Islet precursor cell (in vitro differentiated cells): ENCODE measurements around the gene GPM6B.

Experiments used
- DNase-seq: peaks from one replicate; pipeline ENCODE4 v3.0.0-alpha.2; 2018

GPM6B gene, protein sequence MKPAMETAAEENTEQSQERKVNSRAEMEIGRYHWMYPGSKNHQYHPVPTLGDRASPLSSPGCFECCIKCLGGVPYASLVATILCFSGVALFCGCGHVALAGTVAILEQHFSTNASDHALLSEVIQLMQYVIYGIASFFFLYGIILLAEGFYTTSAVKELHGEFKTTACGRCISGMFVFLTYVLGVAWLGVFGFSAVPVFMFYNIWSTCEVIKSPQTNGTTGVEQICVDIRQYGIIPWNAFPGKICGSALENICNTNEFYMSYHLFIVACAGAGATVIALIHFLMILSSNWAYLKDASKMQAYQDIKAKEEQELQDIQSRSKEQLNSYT

DNA sequence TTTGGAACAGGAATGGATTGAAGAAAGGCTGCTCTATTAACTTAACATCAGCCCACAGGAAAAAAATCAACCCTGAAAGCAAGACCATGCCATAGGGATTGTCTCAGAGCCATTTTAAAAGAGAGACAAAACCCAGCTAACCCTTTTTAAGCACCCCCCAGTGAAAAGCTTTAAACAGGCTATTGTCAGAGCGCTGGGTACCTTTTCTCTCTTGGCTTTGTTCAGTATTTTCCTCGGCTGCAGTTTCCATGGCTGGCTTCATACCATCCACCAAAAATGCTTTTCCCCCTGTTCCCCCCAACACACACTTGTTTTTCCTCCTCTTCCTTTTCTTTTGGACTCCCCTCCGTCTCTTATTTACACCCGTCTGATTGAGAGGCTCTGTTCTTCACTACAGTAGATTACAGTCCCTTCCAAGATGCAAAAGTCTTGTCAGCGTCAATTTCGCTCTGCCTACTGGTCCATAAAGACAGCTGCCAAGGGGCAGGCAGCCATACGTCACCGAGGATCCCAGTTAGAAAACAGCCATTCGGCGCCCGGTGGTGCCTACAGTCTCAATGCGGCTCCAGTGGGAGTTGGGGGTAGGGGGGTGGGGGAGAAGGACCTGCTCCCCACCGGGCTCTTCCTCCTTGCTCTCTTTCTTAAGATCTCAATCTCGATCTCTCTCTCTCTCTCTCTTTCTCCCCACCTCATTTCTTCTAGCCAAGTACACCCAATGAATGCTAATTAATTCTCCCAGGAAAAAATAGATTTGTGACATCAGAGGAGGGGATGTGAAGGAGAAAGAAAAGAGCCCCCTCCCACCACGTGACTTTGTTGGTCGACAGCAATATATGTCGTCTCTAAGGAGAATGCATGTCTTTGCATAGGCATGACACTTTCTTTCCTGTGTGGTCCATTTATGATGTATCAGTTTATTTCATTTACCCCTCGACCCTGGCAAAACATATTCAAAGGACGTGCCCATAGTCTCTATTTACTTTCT lies at the start of gene GPM6B:
Gene GPM6B (minus strand): TSS at position 451 of the 985 bp plus-strand sequence. CDS start 189 bp downstream, at position 262.
- no peak for DNase-seq

DNA sequence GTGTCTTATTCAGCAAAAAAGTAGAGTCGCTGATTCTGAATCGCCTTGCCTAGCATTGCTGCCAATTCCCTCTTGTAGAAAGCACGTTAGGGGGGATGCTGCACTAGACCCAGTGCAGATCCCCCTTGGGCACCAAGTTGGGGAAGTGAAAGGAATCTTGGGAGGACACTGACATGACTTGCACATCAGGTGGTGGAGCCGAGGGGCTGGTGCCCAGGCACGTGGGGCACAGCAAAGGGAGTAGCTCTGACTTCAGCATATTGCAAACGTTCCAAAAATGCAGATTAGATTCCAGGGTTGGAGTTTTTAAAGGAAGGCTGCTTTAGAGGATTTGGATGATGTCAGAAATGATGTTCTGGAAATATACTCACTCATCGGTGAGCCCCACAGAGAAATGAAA lies 47.4 kb upstream of the GPM6B start:
- no peak for DNase-seq

DNA sequence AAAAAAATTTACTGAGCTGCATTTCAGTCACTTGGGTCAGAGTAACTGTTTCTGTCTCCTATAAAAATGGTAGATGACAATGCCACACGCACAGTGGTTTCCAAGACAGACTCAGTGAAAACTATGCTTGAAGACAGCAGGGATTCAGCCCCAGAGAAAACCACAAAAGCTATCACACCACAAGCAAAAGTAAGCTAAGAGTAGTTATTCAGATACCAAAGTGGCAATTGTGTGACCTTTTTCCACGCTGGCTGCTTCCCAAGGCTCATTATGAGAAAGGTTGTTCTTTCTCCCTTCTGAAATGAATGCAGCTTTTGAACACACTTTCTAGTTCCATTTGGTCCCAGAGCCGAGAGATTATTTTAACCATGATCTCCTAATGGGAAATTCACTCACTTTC lies 46.4 kb upstream of the GPM6B start:
- DNase-seq: no peak

DNA sequence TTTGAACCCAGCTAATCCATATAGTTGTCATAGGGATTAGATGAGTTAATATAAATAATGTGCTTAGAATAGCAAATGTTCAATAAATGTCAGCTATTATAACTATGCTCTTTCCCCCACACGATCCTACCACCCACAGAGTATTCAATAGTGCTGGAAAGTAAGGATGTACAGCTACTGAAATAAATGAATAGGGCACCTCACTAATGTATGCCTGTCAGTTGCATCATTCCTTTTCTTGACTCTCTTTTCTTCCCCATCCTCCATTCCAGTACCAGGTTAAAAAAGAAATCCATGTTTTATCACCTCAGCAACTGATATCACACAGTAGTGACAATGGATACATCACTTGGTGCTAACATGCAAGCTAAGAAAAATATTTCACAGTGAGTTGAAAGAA lies 42.8 kb upstream of the GPM6B start:
- DNase-seq: no peak

DNA sequence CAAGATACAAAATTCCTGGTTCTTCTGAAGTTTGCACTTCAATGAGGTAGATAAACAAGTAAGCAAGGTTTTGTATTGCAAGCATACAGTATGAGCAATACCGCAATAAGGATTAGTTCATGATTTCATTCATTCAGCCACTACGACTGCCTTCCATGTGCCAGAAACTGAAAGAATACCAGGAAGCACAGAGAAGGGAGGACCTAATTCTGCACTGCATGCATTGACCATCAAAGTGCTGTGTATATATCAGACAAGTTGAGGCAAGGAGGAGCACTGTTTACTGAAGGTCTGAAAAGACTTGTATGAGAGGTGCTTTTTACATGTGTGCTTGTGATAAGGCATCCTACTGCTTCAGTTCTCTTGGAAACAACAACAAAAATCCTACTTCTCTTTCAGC lies 40.9 kb upstream of the GPM6B start:
- DNase-seq: no peak

DNA sequence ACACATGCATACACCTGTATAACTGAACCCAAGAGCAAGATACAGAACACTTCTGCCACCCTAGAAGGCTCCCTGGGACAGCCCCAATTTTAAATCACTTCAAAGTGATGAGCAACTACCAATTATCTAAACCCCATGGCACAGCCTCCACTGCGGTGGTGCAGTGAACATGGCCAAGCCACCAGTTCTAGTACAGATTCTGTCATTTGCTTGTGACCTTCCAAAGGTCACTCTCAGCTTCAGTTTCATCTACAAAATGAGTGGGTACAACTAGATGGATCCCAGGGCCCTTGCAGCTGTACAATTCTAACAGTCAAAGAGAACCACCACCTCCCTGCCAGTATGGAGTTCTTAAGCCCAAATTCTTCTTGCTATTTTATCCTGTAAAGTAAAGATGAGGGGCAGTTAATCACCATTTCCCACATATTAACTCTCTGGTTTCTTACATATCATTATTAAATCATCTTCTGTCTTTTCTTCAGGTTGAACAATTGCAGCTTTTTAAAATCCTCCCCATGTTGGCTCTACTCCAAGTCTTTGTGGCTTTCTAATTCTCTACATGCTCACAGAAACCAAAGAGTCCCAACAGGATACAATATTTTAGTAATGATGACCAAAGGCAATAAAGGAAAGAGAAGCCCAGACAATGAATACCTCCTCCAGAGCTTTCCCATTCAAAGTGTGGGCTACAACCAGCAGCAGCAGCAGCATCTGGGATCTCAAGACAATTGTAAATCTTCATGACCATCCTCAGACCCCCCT lies 39.0 kb upstream of the GPM6B start:
- DNase-seq: no peak

DNA sequence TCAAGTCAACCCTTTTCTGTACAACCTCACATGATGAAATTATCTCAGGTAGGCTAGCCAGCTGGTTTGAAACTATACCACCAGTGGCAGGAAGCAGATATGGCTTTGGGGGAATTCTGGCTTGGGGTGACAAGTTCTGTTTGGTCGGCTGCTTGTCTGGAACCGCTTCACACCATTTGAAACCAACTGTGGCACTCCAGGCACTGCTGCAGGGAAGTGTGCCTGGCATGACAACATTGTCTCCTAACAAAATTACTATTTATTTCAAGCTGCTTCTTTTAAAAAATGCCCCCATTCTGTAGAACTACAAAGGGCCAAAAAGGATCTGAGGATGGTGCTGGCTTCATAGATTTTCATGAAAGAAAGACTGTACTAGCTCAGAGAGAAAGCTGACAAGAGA lies 37.1 kb upstream of the GPM6B start:
- no peak for DNase-seq

DNA sequence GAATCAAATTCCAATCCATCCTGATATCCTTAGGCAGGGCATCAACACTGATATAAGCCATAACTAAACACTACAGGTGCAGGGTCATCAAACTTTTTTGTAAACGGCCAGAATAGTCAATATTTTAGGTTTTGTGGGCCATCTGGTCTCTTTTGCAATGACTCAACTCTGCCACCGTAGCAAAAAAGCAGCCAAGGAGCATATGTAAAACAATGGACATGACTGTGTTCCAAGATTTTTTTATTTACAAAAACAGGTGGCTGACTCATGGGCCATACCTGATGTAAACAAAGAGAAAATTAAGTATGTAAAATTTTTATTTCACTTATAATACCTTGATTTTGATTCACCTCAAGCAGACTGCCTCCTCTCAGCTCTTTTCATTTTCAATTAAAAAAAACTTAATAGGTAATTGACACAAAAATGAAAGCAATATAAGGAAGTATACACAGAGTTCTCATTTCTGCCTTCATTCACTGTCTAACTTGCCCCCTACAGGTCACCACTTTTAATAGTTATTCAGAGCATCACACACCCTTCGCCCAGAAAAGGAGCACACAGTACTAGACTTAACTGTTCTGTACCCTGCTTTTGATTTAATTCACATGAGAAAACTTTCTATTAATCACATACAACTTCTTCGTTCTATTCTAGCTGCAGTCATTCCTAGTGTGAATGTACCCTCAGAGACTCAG lies 35.3 kb upstream of the GPM6B start:
- DNase-seq: no peak

DNA sequence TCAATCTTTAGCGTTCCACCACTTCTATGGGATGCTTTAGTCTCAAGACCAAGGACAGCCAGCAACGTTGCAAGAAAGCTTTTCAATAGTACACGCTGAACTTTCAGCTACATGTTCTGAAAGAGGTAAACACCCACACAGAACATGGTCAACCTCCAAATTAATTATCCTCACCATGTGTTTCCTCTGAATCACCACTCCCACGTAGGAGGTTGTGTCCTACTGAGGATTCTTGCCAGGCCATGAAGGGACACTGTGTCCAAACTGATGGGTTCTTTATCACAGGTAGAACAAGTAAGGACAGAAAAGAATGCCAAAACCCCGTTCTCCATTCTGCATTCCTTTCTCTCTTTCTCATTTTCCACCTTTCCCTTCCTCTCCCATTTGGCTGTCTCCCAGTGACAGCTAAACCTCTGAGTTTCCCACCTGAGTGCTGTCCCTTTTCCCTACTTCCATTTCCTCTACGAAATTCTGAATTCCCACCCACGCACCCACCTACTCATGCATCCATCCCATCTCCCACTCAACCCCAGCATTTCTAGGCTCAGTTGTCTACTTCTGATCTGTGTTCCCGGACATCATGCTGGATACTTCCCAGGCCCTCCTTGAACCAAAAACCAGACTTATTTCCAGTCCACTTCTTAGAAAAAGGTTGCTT lies 29.0 kb upstream of the GPM6B start:
- DNase-seq: no peak

DNA sequence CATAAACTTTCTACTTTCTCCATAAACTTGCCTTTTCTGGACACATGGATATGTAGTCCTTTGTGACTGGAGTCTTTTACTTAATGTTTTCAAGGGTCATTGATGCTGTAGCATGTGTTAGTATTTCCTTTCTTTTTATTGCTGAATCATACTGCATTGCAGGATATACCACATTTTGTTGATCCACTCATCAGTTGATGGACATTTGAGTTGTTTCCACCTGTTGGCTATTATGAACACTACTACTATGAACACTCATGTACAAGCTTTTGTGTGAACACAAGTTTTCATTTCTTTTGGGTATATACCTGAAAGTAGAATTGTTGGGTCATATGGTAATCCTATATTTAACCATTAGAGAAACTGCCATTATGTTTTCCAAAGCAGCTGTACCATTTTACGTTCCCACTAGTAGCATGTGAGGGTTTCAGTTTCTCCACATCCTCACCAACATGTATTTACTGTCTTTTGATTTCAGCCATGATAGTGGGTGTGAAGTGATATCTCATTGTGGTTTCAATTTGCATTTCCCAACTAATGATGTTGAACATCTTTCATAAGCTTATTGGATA lies 26.3 kb upstream of the GPM6B start:
- no peak for DNase-seq

DNA sequence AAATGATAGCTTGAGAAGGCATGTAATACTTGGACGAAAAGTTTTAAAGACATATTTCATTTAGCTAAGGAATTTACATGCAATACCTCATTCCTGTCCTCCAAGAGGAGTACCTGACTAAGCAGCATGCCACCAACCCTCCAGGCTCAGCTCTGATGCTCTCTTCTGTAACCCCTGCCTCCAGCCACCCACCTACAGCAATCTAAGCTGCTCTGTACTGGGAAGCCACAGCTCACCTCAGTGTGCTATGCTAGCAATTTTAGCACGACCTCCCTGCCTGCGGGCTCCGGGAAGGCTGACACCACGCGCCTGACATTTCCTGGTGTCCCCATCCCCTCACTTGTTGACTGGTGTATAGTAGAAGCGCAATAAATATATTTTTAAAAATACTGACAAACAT lies 23.2 kb upstream of the GPM6B start:
- peak; percentile 60 for DNase-seq

DNA sequence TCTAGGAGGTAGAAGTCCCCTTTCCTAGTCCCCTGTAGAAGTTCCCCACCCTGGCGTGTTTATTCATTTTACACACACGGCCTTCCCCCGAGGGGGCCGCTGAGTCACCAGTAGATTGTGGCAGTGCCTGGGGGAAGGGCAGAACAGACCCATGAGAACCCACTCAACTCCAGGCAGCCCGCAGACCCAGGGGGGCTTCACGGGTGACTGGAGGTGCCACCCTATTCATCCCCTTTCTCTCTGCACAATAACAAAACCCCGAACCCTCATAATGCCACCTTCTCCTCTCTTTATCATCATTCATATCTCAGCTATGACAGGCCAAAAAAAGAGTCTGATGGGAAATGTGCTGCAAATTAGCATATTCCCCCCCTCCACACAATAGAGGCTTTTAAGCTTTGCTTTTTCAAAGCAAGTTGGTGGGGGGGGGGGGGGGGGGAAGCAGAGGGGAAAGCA lies 20.4 kb upstream of the GPM6B start:
- DNase-seq: peak; percentile 79

DNA sequence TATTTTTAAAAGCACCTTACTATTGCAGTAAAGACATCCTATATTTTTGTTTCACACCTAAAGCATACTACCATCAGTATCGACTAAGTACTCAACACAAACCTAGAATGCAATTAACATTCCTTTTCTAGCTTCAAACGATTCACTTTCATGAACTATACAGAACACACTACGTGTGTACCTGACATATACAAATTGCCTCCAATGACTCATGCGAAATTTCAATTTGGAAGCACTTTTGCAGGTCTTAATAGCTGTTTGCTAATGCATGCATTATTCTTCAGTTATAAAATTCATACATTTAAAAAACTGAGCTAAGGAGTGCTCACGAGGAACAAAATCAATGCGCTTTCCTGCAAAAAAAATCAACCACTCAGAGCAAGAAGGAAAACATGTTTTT lies 19.7 kb upstream of the GPM6B start:
- DNase-seq: no peak

DNA sequence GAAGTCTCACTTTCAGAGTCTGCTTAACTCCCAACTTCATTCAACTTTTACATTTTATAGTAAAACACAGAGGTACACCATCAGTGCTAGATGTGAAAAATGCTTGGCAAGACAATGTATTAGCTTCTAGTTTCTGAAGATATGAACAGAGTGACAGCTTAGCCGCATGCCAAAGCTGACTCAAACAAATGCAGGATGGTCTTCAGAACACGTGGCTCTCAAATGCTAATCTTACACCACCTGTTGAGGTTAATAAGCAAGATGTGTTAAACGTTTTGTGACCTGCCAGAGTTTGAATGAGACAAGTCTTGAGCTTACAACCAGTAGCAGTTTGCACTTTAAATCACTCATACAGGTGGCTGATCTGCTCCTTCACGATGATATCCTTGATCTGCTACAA lies 18.9 kb upstream of the GPM6B start:
- no peak for DNase-seq

DNA sequence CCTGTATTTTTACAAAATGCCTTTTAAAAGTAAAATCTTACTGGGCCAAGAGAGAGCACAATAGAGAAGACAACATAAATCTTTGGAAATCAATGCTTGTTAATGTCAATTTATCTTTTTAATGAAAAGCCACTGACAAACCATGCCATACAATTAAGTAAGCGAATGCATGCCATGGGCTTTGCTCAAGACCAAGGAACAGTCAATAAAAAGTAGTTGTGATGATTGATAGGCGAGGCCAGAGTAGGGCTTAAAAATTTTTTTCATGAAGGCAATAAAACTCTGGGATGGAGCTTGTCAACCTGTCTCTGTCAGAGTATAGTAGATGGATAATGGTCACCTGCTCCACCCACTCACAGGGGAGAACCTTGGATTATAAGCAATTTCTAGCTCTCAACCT lies 17.5 kb upstream of the GPM6B start:
- DNase-seq: no peak

DNA sequence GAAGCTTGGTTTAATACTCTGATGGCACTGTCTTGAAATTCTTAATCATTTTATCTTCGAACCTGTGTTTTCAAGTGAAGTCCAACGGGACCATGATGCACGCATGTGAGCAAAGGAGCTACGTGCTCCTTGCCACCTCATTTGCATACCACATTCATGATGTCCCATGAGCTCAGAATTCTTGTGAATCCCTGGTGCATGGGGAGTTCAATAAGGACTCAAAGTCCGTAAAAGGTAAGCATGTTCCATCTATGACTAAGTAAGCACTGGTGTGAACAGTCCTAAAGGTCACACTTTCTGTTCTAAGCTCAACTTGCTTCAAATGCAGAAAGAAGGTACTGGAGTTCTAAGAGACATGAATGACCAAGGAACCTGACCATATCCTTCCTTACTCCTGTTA lies 13.1 kb upstream of the GPM6B start:
- DNase-seq: no peak

DNA sequence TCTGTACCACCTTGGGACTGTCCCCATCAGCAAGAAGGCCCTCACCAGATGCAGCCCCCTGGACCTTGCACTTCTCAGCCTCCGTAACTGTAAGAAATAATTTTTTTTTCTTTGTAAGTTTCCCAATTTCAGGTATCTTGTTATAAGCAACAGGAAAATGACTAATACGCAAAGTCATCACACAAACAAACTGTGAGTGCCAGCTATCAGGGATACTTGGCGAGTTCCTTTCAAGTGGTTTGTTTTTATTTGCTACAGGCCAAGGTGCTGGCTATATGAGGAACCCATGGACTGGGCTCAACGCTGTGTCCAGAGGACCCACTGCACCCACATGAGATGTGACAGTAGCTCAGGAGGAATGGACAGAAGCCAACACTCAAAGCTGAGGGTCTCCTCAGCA lies 11.5 kb upstream of the GPM6B start:
- DNase-seq: no peak

DNA sequence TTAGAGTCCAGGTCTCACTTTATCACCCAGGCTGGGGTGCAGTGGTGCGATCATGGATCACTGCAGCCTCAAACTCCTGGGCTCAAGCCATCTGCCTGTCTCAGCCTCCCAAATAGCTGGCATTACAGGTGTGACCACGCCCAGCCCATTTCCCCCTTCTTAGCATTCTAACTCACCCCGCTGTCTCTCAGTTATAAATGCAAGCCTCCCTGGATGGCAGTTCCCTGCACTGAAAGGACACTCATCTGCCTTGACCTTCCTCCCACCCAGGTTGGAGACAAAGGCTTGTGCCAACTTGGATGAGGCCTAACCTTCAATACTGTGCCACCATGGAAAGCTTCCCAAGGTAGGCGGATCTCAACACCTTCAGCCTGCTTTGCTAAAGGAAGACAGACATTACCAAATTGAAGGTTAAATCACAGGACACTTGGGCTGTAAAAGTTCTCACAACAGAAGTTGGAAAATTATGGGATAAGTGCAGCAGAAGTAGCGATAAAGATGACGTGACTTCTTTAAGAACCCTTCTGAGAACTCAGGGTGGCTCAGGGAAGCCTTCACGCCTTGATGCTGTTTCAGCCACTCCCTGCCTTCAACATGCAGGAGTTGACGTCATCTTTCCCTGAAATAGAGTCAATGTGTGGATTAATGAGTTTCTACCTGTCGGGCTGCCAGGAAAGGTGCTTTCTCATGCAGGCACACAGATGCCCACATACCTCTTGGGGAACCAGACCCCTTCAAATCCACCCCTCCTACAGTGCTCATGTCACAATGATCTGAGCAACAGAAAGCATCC lies 10.6 kb upstream of the GPM6B start:
- DNase-seq: no peak

DNA sequence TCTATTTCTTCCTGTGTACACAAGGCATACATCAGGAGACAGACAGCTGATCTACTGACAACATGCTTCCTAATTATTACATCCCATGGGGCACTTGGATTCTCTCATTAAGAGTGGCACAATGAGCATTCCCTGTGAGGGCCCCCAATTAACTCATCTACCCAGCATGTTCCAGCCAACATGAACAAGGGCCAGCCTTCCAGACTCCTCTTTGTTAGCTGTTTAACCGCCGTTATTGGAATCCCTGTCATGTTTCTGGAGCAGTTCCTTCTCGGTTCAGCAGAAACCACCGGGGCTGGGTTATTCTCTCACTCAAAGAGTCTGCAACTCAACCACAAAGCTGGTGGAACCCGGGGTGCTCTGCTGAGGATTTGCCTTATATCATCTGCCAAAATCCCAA lies 9.9 kb upstream of the GPM6B start:
- no peak for DNase-seq

DNA sequence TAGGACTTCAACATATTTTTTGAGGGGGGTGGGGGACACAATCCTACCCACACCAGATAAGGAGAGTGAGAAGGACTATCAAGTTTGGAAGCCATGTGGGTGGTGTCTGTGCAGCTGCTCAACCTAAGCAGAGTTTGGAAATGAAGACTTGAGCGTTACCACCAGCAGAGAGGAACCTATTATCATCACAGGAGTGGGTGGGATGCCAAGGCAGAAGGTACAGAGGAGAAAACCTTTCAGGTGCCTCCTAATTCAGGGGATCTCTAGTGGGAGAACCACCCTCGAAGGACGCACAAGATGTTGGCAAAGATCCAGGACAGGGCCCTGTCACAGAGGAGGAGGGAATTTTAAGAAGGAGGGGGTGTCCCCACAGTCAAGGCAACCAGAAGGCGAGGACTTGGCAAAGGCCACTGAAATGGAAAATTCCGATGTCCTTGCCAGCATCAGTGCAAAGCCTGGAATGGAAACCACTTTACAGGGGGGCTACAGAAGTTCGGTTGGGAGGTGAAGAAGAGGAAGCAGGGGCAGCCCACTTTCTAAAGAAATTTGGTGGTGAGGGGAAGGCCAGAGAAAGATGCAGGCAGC lies 8.4 kb upstream of the GPM6B start:
- DNase-seq: no peak
